HG03045 (cell line): ENCODE measurements around the gene NHS.

Experiments
- ATAC-seq: cut with Tn5 transposase; IDR thresholded peaks from one replicate; pipeline ENCODE4 v1.9.1; 2021; ENCODE audit warnings: mild to moderate bottlenecking, moderate library complexity; ENCODE audit not compliant: unreplicated experiment

Gene NHS

GRCh38 chrX:17374619-17375366 is at the start of gene NHS:
Gene NHS (plus strand): TSS chrX:17375200. CDS start chrX:17375758, 558 bp downstream.
- no peak for ATAC-seq

- no peak for ATAC-seq
These were observed 46.2 kb upstream of the NHS start for GRCh38 chrX:17328837-17329236.

GRCh38 chrX:17336377-17336776 is 38.6 kb upstream of the NHS start:
- no peak for ATAC-seq

GRCh38 chrX:17355976-17356375 is 19.0 kb upstream of the NHS start:
- no peak for ATAC-seq

- ATAC-seq, result no peak
These were observed 15.5 kb upstream of the NHS start for GRCh38 chrX:17359500-17359899.

GRCh38 chrX:17361620-17362019 is 13.4 kb upstream of the NHS start:
- no peak for ATAC-seq

GRCh38 chrX:17368002-17368401 is 7.0 kb upstream of the NHS start:
- no peak for ATAC-seq

- no peak for ATAC-seq
These were observed 5.7 kb upstream of the NHS start for GRCh38 chrX:17369309-17369708.

GRCh38 chrX:17370191-17370590 is 4.8 kb upstream of the NHS start:
- ATAC-seq, result no peak

GRCh38 chrX:17372052-17372451 is 2.9 kb upstream of the NHS start:
- ATAC-seq, result no peak

- ATAC-seq, result no peak
These were observed 1.7 kb upstream of the NHS start for GRCh38 chrX:17373337-17373736.

GRCh38 chrX:17375367-17375636 is 302 bp downstream of the NHS start:
- ATAC-seq, result no peak

GRCh38 chrX:17375637-17376430 is 834 bp downstream of the NHS start:
- ATAC-seq, result no peak

- ATAC-seq, result no peak
These were observed 1.6 kb downstream of the NHS start for GRCh38 chrX:17376431-17377077.

GRCh38 chrX:17377091-17377717 is 2.2 kb downstream of the NHS start:
- no peak for ATAC-seq

- ATAC-seq, result no peak
These were observed 2.8 kb downstream of the NHS start for GRCh38 chrX:17377795-17378194.

- no peak for ATAC-seq
These were observed 5.2 kb downstream of the NHS start for GRCh38 chrX:17380221-17380620.

- ATAC-seq, result no peak
These were observed 15.4 kb downstream of the NHS start for GRCh38 chrX:17390419-17390850.

- no peak for ATAC-seq
These were observed 20.2 kb downstream of the NHS start for GRCh38 chrX:17395154-17395553.

- no peak for ATAC-seq
These were observed 22.1 kb downstream of the NHS start for GRCh38 chrX:17397074-17397473.

GRCh38 chrX:17403189-17403691 is 28.2 kb downstream of the NHS start:
- no peak for ATAC-seq
